ENCODE measurements around the gene ARMC6. TPM values are rescaled to one million over a fixed set of nuclear protein-coding genes. Genes with fewer than 3 reads are reported as not detected.

Gene ARMC6
- total RNA-seq, 1 donor from 2014 or later, result 34.6 TPM

- H3K36me3 Mint-ChIP-seq, result peaks cover 6% of the 10 kb centered on the region
- no peak overlapping the region for H3K4me3 Mint-ChIP-seq
- no peaks in the 10 kb centered on the region for H3K4me1 Mint-ChIP-seq (ENCODE audit: unreplicated experiment)
- TF ChIP-seq, protein P1, sequence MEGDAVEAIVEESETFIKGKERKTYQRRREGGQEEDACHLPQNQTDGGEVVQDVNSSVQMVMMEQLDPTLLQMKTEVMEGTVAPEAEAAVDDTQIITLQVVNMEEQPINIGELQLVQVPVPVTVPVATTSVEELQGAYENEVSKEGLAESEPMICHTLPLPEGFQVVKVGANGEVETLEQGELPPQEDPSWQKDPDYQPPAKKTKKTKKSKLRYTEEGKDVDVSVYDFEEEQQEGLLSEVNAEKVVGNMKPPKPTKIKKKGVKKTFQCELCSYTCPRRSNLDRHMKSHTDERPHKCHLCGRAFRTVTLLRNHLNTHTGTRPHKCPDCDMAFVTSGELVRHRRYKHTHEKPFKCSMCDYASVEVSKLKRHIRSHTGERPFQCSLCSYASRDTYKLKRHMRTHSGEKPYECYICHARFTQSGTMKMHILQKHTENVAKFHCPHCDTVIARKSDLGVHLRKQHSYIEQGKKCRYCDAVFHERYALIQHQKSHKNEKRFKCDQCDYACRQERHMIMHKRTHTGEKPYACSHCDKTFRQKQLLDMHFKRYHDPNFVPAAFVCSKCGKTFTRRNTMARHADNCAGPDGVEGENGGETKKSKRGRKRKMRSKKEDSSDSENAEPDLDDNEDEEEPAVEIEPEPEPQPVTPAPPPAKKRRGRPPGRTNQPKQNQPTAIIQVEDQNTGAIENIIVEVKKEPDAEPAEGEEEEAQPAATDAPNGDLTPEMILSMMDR (conservative IDR thresholded peaks at IDR 0.05), result no peak
- H3K27ac Mint-ChIP-seq, result no peak overlapping the region
- DNase-seq (ENCODE audit: extremely low spot score, unreplicated experiment), result no peak
- H3K9me3 Mint-ChIP-seq, result no peaks in the 10 kb centered on the region
- H3K27me3 Mint-ChIP-seq, result no peaks in the 10 kb centered on the region
Observed at GRCh38 chr19:19050104-19050503, 16.7 kb downstream of the ARMC6 start.

GRCh38 chr19:19050731-19051130 is 17.3 kb downstream of the ARMC6 start:
- no peaks in the 10 kb centered on the region for H3K27me3 Mint-ChIP-seq
- DNase-seq (ENCODE audit: extremely low spot score, unreplicated experiment), result no peak
- no peak overlapping the region for H3K27ac Mint-ChIP-seq
- no peaks in the 10 kb centered on the region for H3K4me1 Mint-ChIP-seq (ENCODE audit: unreplicated experiment)
- TF ChIP-seq, protein P1 (conservative IDR thresholded peaks at IDR 0.05), result no peak
- H3K9me3 Mint-ChIP-seq, result no peaks in the 10 kb centered on the region
- peaks cover 4% of the 10 kb centered on the region for H3K36me3 Mint-ChIP-seq
- H3K4me3 Mint-ChIP-seq, result no peak overlapping the region

- Mint-ChIP-seq H3K27me3 (no peaks in the 10 kb centered on the region), H3K36me3 (peaks cover 4% of the 10 kb centered on the region), H3K27ac (no peak overlapping the region)
Observed at GRCh38 chr19:19051478-19052213, 18.2 kb downstream of the ARMC6 start.

DNA sequence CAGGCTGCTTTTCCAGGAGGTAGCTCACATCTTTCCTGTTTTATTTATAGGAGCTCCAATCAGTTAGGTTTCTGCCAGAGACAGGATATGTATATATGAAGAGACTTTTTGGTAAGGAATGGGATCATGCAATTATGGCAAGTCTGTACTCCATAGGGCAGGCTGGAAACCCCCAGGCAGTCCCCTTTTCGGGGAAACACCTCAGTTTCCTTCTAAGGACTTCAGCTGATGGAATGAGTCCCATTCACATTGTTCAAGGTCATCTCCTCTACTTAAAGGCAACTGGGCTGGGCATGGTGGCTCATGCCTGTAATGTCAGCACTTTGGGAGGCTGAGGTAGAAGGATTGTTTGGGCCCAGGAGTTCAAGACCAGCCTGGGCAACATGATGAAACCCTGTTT is 19.5 kb downstream of the ARMC6 start:
- TF ChIP-seq, protein P1 (conservative IDR thresholded peaks at IDR 0.05), result no peak
- Mint-ChIP-seq H3K4me1 (ENCODE audit: unreplicated experiment) (no peaks in the 10 kb centered on the region), H3K4me3 (no peak overlapping the region), H3K27me3 (no peaks in the 10 kb centered on the region), H3K27ac (no peak overlapping the region), H3K9me3 (no peaks in the 10 kb centered on the region), H3K36me3 (no peaks in the 10 kb centered on the region)
- no peak for DNase-seq (ENCODE audit: extremely low spot score, unreplicated experiment)

More at GRCh38 chr19:19051478-19052213, 18.2 kb downstream of the ARMC6 start:
- no peaks in the 10 kb centered on the region for H3K9me3 Mint-ChIP-seq
- no peaks in the 10 kb centered on the region for H3K4me1 Mint-ChIP-seq (ENCODE audit: unreplicated experiment)
- DNase-seq (ENCODE audit: extremely low spot score, unreplicated experiment), result no peak
- H3K4me3 Mint-ChIP-seq, result no peak overlapping the region
- TF ChIP-seq, protein P1 (conservative IDR thresholded peaks at IDR 0.05), result no peak

- no peaks in the 10 kb centered on the region for H3K36me3 Mint-ChIP-seq
- no peak overlapping the region for H3K27ac Mint-ChIP-seq
- no peak overlapping the region for H3K4me3 Mint-ChIP-seq
- TF ChIP-seq, protein P1 (conservative IDR thresholded peaks at IDR 0.05), result peak; percentile 85
- no peaks in the 10 kb centered on the region for H3K4me1 Mint-ChIP-seq (ENCODE audit: unreplicated experiment)
- no peak for DNase-seq (ENCODE audit: extremely low spot score, unreplicated experiment)
- no peaks in the 10 kb centered on the region for H3K9me3 Mint-ChIP-seq
- no peaks in the 10 kb centered on the region for H3K27me3 Mint-ChIP-seq
Observed at GRCh38 chr19:19053508-19054314, 20.3 kb downstream of the ARMC6 start.

All from type B pancreatic cell (in vitro differentiated cells).